Measurements from ENCODE around the gene ARHGAP18. TPM values are rescaled to one million over a fixed set of nuclear protein-coding genes. Genes with fewer than 3 reads are reported as not detected.

The ARHGAP18 gene
- total and polyA plus RNA-seq, 2 of the 13 experiments (the other 11 are each of a cell fraction or from before 2014, with no cell fraction given): 58.2 to 115 TPM

GRCh38 chr6:129695373-129696027 is 14.5 kb downstream of the ARHGAP18 start (continued):
- TF ChIP-seq BCLAF1 (IDR thresholded peaks at IDR 0.05): no peak
- no peak for TF ChIP-seq YEATS4 (CRISPR knock-in tag; IDR thresholded peaks at IDR 0.05; ENCODE audit: borderline replicate concordance)
- peak; percentile 99 for TF ChIP-seq ASH2L (IDR thresholded peaks at IDR 0.05; ENCODE audit: insufficient read length, low read depth, low read length)
- no peak for TF ChIP-seq ZNF678 (CRISPR knock-in tag; IDR thresholded peaks at IDR 0.05)
- no peak for TF ChIP-seq SSRP1 (CRISPR knock-in tag; IDR thresholded peaks at IDR 0.05)
- TF ChIP-seq ZBTB10 (CRISPR knock-in tag; IDR thresholded peaks at IDR 0.05; ENCODE audit: borderline replicate concordance): no peak
- TF ChIP-seq E2F2 (CRISPR knock-in tag; IDR thresholded peaks at IDR 0.05; ENCODE audit: borderline replicate concordance): no peak
- no peak for TF ChIP-seq ZNF780A (CRISPR knock-in tag; IDR thresholded peaks at IDR 0.05)
- peak; percentile 48; the same call in 1 of the 2 replicates for TF ChIP-seq MYPOP (CRISPR knock-in tag; IDR thresholded peaks at IDR 0.05)
- TF ChIP-seq THAP7 (CRISPR knock-in tag; IDR thresholded peaks at IDR 0.05): no peak
- TF ChIP-seq EED (CRISPR knock-in tag; IDR thresholded peaks at IDR 0.05): no peak
- TF ChIP-seq ZNF414 (CRISPR knock-in tag; IDR thresholded peaks at IDR 0.05): no peak
- no peak; the same call in 1 of the 2 replicates for TF ChIP-seq ZNF652 (CRISPR knock-in tag; IDR thresholded peaks at IDR 0.05; ENCODE audit: borderline replicate concordance, low read depth)
- TF ChIP-seq HDAC6 (IDR thresholded peaks at IDR 0.05; ENCODE audit: low read depth, low read length): no peak
- TF ChIP-seq SOX6 (IDR thresholded peaks at IDR 0.05): no peak
- TF ChIP-seq SOX6 (CRISPR knock-in tag; IDR thresholded peaks at IDR 0.05): peak; percentile 95
- peak; percentile 46; the same call in 1 of the 2 replicates for TF ChIP-seq NAIF1 (CRISPR knock-in tag; IDR thresholded peaks at IDR 0.05; ENCODE audit: borderline replicate concordance)
